ENCODE results near the gene LHX3. TPM values are rescaled to one million over a fixed set of nuclear protein-coding genes. Genes with fewer than 3 reads are reported as not detected.

LHX3 gene
- total RNA-seq = not detected

DNA sequence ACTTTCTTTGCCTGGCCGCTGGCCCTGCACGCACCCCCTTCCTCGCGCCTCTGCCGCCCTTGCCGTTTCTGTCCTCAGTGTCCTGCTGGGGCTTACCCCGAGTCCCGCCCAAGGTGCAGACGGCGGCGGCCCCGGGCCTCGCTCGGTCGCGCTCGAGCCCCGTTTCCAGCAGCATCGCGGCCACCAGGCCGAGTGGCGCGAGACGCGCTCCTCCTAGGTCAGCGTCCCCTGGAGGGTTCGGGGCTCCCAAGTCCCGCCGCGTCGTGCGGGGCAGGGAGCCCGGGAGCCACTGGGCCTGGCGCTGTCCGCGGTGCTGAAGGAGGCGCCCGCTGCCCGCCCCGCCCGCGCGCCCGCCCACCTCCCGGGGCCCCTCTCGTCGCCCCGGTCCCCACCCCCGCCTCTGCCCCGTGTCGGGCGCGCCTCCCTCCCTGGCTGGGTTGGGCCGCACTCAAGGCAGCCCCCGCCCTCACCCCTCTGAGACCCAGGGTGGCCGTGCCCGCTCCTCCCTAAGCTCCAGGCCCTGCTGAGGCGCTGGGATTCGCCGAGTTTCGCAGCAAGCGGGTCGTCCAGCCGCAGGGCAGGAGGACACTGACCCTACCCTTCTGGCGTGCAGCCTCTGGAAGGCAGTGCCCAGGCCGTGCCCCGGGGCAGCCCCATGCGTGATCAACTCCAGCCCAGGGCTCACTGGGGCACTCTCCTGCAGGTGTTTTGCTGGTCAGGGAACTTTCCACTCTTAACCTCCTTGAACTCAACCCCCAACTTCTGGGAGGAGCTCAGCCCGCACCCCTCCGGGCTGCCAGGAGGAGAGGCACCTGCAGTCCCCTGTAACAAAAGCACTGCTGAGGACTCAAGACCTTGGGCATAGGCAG, at the start of gene LHX3:
Gene LHX3, minus strand, starts transcription at position 291 of the 869 bp plus-strand sequence. Its CDS starts 116 bp downstream, at position 175.
- no peak for DNase-seq (ENCODE audit: low spot score)

DNA sequence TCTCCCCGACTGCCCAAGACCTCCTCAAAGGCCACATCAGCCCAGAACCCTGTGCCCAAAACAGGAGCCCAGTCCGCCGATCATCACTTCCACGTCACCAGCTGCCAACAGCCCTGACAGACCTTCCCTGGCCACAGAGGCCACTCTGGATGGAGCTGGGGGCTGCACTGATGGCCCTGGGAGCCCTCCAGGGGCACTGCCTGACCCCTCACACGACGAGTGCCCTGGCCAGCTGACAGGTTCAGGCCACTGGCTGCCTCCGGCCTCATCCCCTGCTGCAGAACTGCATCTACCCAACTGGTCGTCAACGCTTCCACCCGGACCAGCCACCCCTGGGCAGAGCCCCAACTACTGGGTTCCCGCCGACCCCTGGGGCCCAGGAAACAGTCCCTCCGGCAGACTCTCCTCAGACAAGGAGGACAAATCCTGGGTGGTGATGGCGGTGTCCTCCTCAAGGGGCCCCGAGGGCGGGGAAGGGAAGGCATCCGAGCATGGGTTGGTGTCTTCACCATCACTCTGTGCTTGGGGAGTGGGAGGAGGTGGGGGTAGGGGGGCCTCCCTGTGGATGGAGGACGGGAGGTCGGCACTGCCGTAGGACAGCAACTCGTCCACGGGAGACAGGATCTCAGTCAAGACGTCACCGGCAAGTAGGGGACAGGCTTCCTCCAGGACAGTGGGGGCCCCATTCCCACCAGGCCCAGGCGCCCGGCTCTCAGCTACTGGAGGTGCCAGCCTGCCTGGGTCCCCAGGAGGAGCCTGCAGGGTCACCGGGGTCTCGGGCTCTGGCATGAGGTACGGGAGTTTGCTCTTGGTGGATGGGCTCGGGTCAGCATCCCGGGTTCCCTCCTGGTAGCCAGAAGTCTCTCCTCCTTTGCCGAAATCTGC, 48.6 kb upstream of the LHX3 start:
- DNase-seq (ENCODE audit: low spot score) = no peak

DNA sequence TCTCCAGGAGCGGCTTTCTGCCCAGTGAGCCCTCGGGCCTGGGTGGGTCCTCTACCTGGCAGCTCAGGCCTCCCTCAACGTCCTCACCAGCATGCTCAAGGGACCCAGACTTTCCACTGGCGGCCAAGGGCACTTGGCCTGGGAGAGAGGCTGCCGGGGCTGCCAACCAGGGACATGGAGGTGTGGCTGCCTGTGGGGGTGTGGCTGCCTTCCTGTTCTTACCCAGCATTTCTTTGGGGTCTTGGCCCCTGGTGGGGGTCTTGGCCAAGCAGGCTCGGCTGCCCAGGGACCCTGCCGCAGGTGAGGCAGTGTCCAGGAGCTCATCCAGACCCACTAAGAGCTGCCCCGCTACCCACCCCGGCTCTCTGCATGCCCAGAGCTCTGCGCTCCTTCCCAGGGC, 47.9 kb upstream of the LHX3 start:
- DNase-seq (ENCODE audit: low spot score) = no peak

DNA sequence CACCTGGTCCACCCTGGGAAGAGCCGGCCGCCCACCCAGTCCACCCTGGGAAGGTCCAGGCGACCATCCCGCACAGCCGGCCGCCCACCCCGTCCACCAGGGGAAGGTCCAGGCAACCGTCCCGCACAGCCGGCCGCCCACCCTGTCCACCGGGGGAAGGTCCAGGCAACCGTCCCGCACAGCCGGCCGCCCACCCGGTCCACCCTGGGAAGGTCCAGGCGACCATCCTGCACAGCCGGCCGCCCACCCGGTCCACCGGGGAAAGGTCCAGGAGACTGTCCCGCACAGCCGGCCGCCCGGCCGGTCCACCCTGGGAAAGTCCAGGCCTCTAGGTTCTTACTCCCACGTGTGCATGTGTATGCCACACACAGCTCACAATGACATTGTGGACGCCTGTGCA, 47.4 kb upstream of the LHX3 start:
- no peak for DNase-seq (ENCODE audit: low spot score)

DNA sequence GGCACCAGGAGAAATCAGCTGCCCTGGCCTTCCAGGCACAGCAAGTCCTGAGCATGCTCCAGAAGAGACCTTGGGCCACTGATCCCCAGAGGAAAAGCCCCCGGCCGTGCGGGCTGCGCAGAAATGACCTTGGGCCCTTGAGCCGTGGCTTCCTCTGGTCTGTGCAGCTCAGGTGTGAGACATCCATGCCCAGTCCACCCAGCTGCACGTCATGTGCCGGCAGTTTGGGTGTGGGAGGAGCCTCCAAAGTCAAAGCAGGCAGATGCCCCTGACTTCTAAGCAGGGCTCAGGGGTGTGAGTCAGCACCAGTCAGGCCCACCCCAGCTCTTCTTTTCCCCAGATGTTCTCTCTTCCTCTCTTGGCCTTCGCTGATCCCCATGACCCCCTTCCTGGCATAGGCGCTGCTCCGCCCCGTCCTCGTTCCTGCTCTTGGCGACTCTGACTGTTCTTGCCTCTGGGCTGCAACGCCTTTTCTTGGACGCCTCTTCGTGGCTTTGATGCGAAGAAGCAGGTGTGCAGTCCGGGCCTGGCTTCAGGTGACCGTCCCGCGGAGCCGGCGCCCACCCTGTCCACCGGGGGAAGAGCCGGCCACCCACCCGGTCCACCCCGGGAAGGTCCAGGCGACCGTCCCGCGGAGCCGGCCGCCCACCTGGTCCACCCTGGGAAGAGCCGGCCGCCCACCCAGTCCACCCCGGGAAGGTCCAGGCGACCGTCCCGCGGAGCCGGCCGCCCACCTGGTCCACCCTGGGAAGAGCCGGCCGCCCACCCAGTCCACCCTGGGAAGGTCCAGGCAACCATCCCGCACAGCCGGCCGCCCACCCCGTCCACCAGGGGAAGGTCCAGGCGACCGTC, 46.6 kb upstream of the LHX3 start:
- DNase-seq (ENCODE audit: low spot score) = no peak

DNA sequence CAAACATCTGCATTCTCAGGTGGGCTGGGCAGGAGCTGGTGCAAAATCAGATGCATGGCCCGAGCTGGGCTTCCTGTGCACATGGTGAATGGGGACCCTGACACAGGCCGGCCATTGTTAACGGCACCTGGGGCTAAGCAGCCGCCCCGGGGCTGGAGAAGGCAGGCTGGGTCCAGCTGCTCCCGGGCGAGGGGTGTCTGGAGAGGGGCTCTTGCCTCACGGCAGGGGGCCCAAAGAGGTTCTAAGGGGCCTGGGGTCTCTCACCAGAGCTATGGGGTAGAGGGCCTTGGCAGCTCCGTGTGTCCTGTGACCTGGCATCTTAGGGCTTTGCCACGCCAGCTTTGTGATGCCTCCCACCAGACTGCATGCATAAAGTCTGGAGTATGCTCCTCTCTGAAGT, 45.7 kb upstream of the LHX3 start:
- no peak for DNase-seq (ENCODE audit: low spot score)

DNA sequence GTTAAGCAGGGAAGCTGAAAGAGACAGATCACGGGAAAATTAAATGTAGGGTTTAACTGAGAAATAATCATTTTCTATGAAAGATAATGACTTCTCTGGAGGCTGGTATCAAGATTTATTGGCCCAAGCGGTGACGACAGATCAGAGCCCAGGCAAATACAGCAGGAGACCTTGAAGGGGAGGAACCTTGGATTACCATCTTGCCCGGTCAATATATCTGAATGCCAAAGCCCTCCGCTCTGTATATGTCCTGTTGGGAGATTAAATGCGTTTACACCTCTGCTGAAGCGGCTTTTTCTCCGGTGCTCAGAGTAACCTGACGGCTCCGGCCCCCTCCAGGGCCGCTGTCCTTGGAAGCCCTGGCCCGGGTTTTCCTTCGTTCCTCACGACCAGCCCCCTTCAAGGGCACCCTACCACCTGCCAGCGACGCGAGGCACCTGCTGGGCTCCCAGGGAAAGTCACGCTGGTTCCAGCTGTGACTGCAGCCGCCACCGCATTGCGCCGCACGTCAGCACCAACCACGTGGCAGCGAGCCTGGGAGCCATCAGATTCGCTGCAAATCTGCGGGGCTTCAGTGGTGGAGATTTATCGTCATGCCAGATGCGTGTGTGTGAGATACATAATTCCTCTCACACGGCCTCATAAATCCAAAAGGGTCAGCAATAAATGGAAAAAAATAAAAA, 45.1 kb upstream of the LHX3 start:
- no peak for DNase-seq (ENCODE audit: low spot score)

DNA sequence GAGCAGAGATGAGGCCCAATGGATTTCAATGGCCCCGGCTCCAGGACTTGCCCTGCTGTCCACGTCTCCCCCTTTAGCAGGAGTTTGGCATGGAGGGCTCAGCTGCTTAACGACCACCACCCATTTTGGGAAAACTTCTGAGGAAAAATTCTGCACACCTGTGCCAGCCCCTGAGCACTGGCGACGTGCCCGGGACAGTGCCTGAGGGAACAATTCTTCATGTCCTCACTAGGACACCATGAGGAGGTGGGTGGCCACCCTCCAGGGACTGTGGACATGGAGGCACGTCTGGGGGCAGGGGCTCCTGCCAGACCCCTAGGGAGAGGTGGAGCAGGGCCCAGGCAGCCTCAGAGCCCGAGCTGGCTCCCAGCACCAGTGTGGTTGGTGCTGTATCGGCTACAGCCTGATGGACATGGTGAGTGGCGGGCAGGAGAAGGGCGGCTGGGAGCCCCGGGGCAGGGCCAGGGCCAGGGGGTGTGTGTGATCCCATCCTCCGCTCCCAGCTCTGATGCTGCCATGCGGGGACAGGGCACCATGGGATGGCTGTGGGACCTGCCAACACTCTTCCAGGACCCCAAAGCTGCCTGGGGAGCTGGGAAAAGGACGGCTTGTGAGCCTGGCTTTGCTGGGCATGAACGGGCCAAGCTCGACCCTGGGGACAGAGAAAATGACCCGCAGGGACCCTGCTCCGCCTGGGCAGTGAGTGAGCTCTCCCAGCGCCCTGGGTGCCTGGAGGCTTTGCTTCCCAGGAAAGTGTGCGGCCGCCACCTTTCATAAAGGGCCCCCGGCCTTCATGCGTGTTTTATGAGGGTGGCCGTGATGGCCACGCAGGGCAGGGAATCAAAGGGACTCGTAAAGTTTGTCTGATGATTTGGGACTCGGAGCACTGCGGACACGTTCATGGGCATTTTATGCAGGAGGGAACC, 44.3 kb upstream of the LHX3 start:
- no peak for DNase-seq (ENCODE audit: low spot score)

DNA sequence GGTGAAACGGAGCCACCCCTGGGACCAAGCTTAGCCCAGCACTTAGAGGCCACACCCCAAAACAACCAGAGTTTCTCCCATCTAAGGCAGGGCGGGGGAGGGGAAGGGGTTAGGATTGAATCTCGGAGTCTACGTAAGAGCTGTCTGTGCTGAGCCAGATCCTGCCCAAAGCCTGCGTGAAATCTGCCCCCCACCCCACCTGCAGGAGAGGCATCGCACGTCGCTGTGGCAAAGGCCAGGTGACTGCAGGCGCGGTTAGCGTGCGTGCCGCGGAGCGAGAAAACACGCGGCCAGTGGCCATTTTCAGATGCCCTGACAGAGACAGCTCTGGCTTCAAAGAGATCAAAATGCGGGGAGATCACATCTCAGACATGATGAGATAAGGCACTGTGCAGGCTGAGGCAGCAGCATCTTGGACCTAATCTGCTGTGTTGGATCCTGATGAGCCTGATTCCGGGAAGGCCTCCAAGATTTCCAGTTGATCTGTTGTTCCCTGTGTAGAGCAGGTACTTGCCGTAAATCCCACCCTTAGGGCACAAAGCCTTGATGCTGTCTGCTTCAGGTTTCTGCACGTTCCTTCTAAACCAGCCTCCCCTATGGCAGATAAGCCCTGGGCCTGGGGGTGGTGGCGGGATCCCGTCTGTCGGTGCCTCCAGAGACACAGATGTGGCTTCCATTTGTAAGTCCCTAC, 43.2 kb upstream of the LHX3 start:
- DNase-seq (ENCODE audit: low spot score) = no peak

DNA sequence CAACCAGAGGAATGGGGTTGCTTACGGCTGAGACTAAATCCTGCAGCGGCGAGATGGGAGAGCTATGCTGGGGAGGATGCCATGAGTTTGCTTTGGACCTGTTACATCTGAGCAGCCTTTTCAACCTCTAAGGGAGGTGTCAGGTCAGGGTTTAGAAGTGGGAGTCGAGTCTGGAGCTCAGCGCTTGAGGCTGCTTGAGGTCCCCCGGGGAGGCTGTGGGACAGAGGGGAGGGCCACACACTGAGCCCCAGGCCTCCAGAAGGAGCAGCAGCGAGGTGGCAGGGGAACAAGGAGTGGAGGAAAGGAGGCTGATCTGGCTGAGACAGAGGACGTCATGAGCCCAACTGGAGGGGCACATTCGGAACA, 42.6 kb upstream of the LHX3 start:
- no peak for DNase-seq (ENCODE audit: low spot score)

DNA sequence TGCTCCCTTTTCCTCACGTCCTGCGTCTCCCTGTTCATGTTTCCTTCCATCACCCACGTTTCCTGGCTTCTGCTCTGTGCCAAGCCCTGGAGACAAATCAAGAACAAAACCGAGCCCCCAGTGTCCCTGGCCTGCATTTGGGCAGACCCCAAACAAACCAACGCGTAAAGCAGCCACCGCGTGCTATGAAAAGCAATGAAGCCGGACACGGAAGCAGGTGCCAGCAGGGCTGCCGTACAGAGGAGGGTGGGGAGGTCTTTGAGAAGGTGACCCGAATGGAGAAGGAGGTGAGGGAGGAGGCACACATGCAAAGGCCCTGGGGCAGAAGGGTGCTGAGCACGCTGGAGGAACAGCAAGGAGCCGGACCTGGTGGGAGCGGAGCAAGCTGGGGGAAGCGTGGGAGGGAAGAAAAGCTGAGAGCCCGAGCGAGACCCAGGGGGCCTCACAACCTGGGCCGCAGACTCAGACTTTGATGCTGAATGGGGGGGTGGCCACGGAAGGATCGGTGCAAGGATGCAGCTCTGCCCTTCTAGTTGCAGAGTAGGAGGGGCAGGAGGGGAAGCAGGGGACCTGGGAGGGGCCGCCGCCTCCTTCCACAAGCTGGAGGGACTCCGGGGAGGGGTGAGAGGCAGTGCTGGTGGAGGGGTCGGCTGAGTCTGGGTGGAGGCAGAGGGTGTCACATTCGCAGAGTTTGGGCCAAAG, 42.1 kb upstream of the LHX3 start:
- no peak for DNase-seq (ENCODE audit: low spot score)

DNA sequence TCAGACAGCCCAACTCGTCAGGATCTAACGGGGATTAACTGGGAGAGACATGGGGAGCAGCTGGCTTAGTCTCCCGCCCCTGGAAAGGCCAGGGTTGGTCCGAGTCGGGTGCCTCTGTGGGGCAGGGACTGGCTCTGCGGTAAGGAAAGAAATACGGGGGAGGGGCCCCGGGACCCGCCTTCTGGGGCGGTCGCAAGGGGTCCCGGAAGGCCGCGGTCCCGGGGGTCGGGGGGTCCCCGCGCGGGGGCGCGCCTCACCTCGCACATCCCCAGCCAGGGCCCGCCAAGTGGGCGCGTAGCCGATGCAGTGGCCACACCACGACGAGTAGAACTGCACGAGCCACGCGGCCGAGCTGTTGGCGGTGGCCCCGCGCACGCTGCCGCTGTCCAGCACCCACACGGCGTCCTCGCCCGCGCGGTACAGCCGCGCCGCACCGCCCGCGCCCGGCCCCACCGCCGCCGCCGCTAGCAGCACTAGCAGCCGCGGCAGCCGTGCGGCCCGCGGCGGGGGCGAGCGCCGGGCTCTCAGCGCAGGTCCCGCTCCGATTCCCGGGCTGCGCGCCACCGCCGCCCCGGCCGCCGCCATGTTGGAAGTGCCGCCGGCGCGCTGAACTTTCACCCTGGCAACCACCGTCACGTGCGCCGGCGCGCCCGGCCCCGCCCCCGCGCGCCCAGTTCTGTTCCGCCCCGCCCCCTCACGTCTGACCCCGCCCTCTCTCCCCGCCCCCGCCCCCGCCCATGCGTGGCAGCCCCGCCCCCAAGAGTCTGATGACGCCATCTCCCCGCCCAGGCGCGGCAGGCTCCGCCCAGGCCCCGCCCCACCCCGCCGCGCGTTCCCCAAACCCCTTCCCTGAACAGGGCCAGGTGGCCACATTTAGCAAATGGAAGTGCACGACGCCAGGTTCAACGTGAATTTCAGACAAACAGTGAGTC, 40.6 kb upstream of the LHX3 start, which contains the start of gene QSOX2:
Gene QSOX2, minus strand, starts transcription at position 594 of the 932 bp plus-strand sequence. Its CDS starts 9 bp downstream, at position 585.
- peak; percentile 85 for DNase-seq (ENCODE audit: low spot score)

DNA sequence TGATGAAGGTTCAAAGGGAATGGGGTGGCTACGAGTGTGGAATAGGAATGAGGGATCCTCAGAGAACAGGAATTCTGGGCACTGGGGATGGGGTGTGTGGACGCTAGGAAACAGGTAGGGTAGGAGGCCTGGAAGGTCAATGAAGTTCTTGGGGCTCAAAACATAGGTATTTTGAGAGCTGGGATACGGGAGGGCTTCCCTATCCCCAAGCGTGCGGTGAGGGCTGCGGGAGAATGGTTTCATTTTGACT, 40.0 kb upstream of the LHX3 start:
- DNase-seq (ENCODE audit: low spot score) = no peak

DNA sequence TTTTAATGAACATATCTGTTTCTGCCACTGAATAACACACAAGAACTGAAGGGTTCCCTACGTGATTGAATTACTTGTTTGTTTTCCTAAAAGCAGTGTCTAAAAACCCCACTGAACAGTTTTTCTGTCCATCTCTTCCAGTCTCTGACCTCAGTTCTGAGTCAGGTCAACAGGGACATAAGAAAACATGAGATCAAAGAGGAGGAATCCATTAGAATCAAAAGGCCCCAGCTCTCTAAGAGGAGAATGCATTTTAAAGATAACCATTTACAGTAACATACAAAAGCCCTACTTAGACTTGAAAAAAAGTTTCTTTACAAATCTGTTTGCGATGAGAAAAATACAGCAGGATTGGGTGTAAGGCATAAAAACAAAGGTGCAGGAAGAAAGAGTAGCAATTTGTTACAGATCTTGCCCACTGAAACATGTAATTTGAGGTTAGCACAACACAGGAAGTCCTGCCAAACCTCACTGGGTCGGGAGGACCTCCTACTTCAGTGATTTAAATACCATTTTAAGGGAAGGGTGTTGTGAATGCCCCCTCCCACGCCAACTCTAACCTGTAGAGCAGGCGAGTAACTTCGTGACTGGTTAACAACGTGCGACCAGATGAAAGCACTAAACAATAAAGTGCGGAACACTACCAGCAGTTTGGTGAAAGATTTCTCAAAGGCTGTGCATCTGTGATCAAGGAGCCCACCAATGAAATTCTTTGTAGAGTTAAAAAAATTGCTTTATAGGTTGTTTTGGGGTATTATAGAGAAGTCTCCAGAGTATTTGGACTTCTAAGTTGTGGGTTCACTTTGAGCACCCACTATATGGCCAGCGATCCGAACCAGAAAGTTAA, 39.4 kb upstream of the LHX3 start:
- DNase-seq (ENCODE audit: low spot score) = no peak

DNA sequence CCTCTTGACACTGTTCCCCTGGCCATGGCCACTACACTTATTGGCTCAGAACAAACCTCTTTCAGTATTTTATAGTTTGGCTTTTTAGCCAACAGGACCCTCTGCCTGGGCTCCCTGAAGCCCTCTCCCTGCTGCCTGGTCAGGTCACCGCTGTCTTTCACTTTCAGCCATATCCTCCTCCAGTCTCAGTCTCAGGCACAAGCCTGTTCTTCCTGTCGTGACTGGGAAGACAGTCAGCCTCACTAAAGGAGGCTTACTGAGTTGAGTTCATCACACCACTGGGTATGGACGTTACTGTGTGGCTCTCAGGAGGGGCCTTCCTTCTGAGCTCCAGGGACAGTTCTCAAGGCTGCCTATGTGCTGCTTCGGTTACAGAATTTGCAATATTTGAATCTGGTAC, 38.7 kb upstream of the LHX3 start:
- no peak for DNase-seq (ENCODE audit: low spot score)

DNA sequence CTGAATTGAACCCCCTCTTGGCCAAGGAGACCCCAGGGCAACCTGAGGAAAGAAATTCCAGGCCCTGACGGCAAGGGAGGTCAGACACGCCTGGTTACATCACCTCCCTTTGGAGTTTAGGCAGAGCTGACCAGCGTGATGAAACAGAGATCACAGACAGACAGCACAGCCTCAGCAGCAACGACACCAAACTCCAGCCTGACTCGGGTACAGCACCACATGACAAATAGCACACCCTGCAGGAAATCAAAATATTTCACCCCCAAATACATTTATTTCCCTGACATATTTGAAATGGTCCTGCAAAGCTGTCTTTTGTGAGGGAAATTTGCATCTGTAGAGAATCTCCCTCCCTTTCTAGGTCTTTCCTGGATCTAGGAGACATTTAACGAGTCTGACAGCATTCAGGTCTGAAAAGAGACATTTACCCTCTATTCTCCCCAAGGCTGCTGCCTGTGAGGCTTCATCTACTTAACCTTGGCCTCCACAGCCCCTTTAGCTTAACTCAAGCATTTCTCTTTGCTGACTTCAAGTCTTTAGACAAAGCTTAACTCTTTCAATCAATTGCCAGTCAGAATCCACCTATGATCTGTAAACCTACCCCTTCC, 38.1 kb upstream of the LHX3 start:
- DNase-seq (ENCODE audit: low spot score) = no peak

DNA sequence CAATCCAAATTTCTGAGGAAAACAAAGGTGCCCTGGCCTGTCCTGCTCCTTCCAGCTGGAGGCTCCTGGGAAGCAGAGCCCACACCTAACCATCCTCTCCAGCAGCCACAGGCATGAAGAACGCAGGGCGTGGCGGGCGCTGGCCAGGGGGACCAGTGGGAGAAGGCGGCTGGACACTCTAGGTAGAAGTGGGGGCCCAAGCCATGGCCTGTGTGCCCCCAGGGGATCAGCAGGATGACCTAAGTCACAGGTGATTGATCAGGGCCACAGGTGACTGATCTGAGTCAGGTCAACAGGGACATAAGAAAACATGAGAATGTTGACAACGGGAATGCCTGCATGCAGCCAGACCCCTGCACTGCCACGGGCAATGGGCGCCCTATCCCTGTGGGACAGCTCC, 37.3 kb upstream of the LHX3 start:
- DNase-seq (ENCODE audit: low spot score) = no peak
